Activated CD8-positive, alpha-beta memory T cell treated with anti-CD3 and anti-CD28 coated beads, Interleukin-2, amount 50 U/mL, for 48 hours (primary cell): ENCODE measurements around the gene RAB7B.

Experiments
- DNase-seq: peaks from one replicate; pipeline ENCODE4 v3.0.0-alpha.2; 2020

The RAB7B gene

GRCh38 chr1:205945069-205945468, 58.1 kb downstream of the RAB7B start:
- no peak for DNase-seq

GRCh38 chr1:205944525-205944924, 58.7 kb downstream of the RAB7B start:
- no peak for DNase-seq

- no peak for DNase-seq
These were observed 60.0 kb downstream of the RAB7B start, which contains the start of gene SLC26A9 for GRCh38 chr1:205943245-205943644. Gene SLC26A9 (minus strand): TSS chr1:205943456. CDS start chr1:205935820, 7,636 bp downstream.

GRCh38 chr1:205942631-205943159, 60.5 kb downstream of the RAB7B start:
- DNase-seq = no peak

- no peak for DNase-seq
These were observed 62.5 kb downstream of the RAB7B start for GRCh38 chr1:205940710-205941109.

GRCh38 chr1:205939690-205940330, 63.4 kb downstream of the RAB7B start:
- no peak for DNase-seq

- no peak for DNase-seq
These were observed 64.5 kb downstream of the RAB7B start for GRCh38 chr1:205938682-205939081.

GRCh38 chr1:205936846-205937586, 66.2 kb downstream of the RAB7B start:
- DNase-seq = no peak

GRCh38 chr1:205936311-205936710, 66.9 kb downstream of the RAB7B start:
- DNase-seq = no peak

- no peak for DNase-seq
These were observed 67.3 kb downstream of the RAB7B start for GRCh38 chr1:205935869-205936268.

GRCh38 chr1:205934788-205935187, 68.4 kb downstream of the RAB7B start:
- no peak for DNase-seq

GRCh38 chr1:205933671-205934618, 69.2 kb downstream of the RAB7B start:
- no peak for DNase-seq

- no peak for DNase-seq
These were observed 70.4 kb downstream of the RAB7B start for GRCh38 chr1:205932776-205933175.

- DNase-seq = no peak
These were observed 72.4 kb downstream of the RAB7B start for GRCh38 chr1:205930799-205931281.

- DNase-seq = no peak
These were observed 73.0 kb downstream of the RAB7B start for GRCh38 chr1:205930195-205930577.

- no peak for DNase-seq
These were observed 73.5 kb downstream of the RAB7B start for GRCh38 chr1:205929496-205930194.

- DNase-seq = no peak
These were observed 74.9 kb downstream of the RAB7B start for GRCh38 chr1:205928317-205928716.

GRCh38 chr1:205927676-205928075, 75.5 kb downstream of the RAB7B start:
- no peak for DNase-seq

GRCh38 chr1:205927247-205927646, 75.9 kb downstream of the RAB7B start:
- DNase-seq = no peak
